DMS153 (cell line): Measurements from ENCODE around the gene HIRA.
"Not testable (repeated sequence)": the region's sequence is repeated elsewhere in the genome, so short reads cannot be mapped to it uniquely, and the experiment has no call there.

Experiments used
- DNase-seq: peaks from one replicate; lab custom pipeline; 2025; lab: John Stamatoyannopoulos, UW

HIRA gene

DNA sequence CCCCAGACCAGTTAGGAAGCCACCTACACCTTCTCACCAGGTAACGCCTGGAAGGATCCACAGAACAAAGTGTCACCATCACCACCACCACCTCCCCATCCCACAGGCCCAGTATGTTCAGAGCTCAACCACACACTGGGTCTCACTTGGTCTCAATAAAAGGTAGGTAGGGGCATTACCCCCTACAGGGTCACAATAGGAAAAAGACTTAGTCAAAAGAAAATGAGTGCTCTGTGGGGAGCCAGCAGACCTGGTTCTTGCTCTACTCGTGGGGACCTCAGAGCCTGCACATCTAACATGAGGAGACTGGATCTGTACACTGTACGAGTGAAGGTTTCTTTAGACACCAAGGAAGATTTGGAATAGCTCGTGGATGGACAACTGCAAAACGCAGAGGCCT, 49.3 kb downstream of the HIRA start:
- DNase-seq, result no peak

GRCh38 chr22:19378344-19378674, 53.2 kb downstream of the HIRA start:
- no peak for DNase-seq

GRCh38 chr22:19377565-19378343, 53.8 kb downstream of the HIRA start:
- no peak for DNase-seq

DNA sequence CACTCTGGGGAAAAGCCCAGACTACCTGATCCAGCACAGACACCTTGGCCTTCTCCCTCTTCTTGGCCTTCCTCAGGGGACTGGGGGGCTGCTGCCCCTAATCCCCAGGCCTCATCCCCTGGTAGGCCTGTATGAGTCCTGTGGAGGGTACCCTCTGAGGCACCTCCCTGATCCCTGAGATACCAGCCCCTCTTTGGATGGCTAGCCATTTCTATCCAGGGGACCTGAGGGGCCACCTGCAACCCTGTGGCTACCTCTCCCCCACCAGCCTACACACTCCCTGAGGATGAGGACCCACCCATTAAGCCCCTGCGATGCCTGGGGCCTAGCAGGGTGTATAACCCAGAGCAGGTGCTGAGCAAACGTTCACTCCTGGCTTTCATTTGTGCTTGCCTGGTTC, 54.6 kb downstream of the HIRA start:
- DNase-seq, result no peak

DNA sequence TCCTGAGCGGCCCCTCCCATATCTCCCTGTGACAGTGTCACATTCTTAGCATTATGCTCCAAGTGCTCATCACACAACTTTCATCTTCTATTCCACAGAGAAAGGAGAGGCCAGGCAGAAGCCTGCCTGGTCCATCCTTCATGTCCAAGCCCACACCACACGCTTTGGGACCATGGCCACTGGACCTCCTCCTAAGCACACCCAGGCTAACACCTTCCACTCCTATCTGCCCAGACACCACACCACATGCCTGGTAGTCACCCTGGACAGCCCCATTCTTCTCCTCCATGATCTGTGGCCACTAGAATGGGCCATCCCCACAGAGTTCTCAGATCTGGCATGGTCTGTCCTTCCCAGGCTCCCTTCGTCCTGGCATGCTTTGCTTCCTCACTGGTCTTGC, 55.3 kb downstream of the HIRA start:
- DNase-seq, result no peak

- no peak for DNase-seq
Observed at GRCh38 chr22:19375435-19375834, 56.1 kb downstream of the HIRA start.

DNA sequence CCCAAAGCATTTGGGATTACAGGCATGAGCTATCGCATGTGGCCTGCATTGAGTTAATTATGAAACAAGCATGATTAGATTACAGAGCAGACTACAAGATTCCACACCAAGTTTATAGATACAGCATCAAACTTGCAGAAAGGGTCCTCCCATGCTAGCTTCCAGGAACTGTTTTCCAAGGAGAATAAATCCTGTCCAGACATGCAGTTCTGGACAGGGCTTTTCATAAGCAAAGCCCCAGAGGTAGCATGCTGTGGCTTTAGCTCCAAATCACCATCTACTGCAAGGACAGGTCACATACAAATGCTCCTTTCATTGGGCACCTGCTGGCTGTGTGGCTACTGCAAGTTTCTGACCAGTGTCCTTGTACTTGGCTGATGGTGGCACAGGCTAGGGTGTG, 57.1 kb downstream of the HIRA start:
- DNase-seq, result no peak

DNA sequence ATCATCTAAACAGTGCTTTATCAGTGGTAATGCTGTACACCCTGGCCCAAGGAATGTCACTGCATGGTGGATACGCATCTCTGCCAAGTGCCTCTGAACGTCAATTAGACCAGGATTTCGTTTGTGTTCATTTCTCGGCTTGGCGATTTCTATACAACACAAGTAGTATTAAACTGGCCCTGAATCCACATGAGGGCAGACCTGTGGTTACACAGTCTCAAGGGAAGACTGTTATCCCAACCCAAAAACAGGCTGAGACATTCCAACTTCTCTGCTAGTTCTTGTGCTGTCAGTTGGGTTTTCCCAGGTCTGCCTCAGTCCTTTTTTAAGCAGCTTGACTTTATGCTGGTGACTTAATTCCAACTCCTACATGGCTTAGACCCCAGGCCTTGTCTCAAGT, 58.1 kb downstream of the HIRA start:
- DNase-seq, result no peak

DNA sequence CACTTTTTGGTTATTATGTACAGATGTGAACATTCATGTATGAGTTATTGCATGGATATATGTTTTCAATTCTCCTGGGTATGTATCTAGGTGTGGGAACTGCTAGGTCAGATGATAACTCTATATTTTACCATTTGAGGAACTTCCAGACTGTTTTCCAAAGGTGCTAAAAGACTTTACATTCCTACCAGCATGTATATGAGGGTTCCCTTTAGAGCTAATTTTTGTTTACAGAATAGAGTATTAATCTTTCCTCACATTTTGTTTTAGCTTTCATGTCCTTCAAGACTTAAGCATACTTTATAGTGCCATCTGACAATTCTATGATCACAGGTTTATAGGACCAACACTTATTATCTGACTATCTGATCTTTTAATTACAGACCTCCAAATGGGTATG, 59.6 kb downstream of the HIRA start:
- DNase-seq, result no peak

DNA sequence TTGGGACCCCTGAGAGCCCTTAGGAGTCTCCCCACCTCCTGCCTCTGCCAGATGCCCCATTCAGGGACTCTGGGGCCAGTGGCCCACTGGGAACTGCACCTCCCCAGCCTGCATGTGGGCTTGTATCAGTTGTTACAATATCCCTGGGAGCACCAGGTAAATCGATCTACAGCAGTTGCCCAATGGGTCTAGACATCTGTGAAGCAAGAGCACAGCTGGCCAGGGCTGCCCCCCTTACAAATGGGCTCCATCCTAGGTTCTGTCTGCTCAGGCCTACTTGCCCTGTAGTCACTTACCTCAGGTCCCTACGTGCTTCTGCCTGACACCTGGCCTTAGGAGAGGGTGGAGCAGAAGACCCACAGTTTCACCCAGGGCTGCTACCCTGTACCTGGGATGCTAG, 62.7 kb downstream of the HIRA start:
- no peak for DNase-seq

GRCh38 chr22:19367763-19368367, 63.7 kb downstream of the HIRA start:
- DNase-seq, result no peak

DNA sequence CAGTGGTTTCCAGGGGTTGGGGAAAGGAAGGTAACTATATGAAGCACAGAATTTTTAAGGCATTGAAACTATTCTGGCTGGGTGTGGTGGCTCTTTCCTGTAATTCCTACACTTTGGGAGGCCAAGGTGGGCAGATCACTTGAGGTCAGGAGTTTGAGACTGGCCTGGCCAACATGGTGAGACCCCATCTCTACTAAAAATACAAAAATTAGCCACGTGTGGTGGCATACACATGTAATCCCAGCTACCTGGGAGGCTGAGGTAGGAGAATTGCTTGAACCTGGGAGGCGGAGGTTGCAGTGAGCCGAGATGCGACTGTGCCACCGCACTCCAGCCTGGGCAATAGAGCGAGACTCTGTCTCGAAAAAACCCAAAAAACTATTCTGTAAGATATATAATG, 68.0 kb downstream of the HIRA start:
- DNase-seq, result not testable (repeated sequence)

GRCh38 chr22:19361501-19362103, 69.9 kb downstream of the HIRA start:
- DNase-seq, result no peak

GRCh38 chr22:19360862-19361261, 70.7 kb downstream of the HIRA start:
- no peak for DNase-seq

GRCh38 chr22:19360300-19360792, 71.2 kb downstream of the HIRA start:
- no peak for DNase-seq

DNA sequence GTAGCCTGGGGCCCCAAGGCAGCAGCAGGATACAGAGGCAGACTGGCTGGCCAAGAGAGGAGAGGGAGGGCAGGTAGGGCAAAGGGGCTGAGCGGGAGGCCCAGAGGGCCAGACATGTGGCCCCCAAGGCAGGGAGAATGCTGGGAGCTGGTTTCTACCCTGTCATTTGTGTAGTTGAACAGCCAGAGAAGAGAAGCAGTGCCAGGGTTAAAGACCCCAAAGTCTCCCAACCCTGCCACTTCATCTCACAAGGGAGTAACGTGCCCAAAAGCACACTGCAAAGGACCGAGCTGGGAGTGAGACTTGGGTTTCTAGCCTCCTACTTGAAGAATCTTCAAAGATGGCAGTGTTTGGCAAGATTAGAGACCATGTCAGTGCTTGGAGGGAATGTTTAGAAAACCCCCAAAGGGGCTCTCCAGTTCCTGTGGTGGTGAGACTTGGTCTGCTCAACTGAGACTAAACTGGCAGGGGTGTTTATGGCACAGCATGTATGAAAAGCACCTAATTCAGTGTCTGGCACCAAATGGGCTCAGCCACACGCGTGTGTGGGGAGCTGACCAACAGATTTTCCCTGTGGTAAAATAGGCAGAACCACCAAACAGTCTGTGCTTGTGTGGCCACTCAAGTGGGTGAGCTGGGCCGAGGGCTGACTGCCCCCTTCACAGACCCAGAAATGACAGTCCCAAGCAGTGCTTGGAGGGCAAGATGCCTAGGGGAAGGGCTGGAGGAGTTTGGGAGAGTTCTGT, 71.8 kb downstream of the HIRA start:
- DNase-seq, result no peak

GRCh38 chr22:19358703-19359553, 72.6 kb downstream of the HIRA start:
- no peak for DNase-seq

- no peak for DNase-seq
Observed at GRCh38 chr22:19358195-19358594, 73.3 kb downstream of the HIRA start.

DNA sequence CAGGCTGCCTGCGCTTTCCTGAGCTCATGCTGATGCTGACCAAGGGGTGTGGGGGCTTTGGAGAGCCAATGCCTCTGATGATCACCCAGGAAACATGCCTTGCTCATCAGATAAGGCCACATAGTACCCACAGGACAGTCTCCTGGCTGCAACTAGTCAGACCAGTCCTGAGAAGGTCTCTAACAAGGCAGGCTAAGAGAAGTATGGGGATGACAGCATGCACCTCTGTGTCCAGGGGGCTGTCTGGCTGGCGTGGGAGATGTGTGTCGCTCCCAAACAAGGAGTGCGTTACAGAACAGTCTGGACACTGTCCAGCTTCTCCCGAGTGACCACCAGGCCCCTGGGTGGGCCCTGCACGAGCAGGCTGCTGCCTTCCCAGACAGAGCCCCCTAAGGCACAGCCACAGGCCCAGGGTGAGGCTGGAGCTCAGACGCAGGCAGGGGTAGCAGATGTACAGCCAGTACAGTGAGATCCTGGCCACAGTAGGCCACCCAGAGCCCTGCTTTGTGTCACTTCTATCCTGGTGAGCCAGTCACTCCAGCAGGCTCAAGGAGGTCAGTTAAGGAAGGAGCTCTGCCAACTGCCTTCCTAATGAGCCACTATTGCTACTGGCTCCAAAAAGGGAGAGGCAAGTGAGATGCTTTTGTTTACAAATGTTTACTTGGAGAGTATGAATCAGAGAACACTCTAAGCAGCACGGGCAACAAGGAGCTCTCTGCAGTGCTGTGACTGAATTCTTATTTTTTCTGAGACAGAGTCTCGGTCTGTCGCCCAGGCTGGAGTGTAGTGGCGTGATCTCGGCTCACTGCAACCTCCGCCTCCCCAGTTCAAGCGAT, 74.0 kb downstream of the HIRA start:
- no peak for DNase-seq

DNA sequence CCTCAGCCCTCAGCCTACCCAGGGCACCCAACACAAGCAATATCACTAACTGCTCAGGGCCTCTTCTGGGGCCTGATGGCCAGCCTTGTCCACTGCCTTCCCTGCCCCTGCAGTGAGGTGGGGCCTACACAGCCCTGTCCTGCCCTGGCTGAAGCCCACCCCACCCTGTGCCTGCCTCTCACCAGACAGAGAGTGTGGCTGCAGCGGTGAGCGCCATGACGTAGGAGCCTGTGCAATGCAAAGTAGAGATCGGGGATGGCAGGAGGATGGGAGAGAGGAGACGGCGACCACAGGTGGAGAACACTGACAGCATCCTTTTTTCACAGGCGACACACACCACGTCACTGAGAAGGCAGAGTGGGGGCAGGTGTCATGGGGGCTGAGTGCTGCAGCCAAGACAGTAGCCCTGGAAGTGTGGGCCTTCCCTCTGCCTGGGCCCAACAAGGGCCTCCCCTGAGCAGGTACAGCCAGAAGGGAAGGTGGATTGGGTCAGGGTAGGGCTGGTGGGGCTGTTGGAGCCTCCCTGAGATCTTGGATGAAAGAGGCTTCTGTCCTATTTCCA, 74.7 kb downstream of the HIRA start:
- no peak for DNase-seq
